GM23338 (cell line): ENCODE data around the gene TSPEAR. TPM values are rescaled to one million over a fixed set of nuclear protein-coding genes. Genes with fewer than 3 reads are reported as not detected.

Experiments
- ATAC-seq: fragments of 200-7000 bp; cut with Tn5 transposase; 3 replicates; pipeline ENCODE4 v1.9.1; 2020
- DNase-seq: peaks from one replicate; pipeline ENCODE4 v3.0.0-alpha.2; 2015; ENCODE audit warnings: low spot score
- H2AFZ ChIP-seq: fragments of 200-600 bp; sonication (generic); 2 replicates; pipeline ENCODE4 v1.8.0; 2016; ENCODE audit warnings: antibody characterized with exemption, mild to moderate bottlenecking, moderate library complexity
- H3F3A ChIP-seq: fragments of 200-600 bp; sonication (generic); replicated peaks from 2 replicates; pipeline ENCODE4 v1.8.0; 2017; ENCODE audit warnings: antibody characterized with exemption, mixed run types, low read depth
- H3K27ac ChIP-seq: fragments of 200-600 bp; sonication (generic); 2 replicates; pipeline ENCODE4 v1.6.1; 2016; ENCODE audit warnings: low read depth
- H3K27me3 ChIP-seq: fragments of 200-600 bp; sonication (generic); 2 replicates; pipeline ENCODE4 v1.8.0; 2016; ENCODE audit warnings: mild to moderate bottlenecking, mixed run types, moderate library complexity; ENCODE audit not compliant: insufficient read depth
- H3K36me3 ChIP-seq: fragments of 200-600 bp; sonication (generic); 2 replicates; pipeline ENCODE4 v1.8.0; 2016; ENCODE audit warnings: mild to moderate bottlenecking; ENCODE audit not compliant: insufficient read depth
- H3K4me1 ChIP-seq: fragments of 200-600 bp; sonication (generic); 2 replicates; pipeline ENCODE4 v1.8.0; 2016; ENCODE audit warnings: mild to moderate bottlenecking, moderate library complexity; ENCODE audit not compliant: insufficient read depth
- H3K4me2 ChIP-seq: fragments of 200-600 bp; sonication (generic); 2 replicates; pipeline ENCODE4 v1.7.1; 2017; ENCODE audit warnings: mixed run types
- H3K4me3 ChIP-seq: fragments of 200-600 bp; sonication (generic); 2 replicates; pipeline ENCODE4 v1.6.1; 2016; ENCODE audit warnings: mixed run types
- H3K79me2 ChIP-seq: fragments of 200-600 bp; sonication (generic); replicated peaks from 2 replicates; pipeline ENCODE4 v1.8.0; 2017; ENCODE audit warnings: mild to moderate bottlenecking; ENCODE audit not compliant: insufficient read depth
- H3K9me2 ChIP-seq: fragments of 200-600 bp; sonication (generic); 2 replicates; pipeline ENCODE4 v1.8.0; 2017; ENCODE audit not compliant: insufficient read depth
- H4K20me1 ChIP-seq: fragments of 200-600 bp; sonication (generic); replicated peaks from 2 replicates; pipeline ENCODE4 v1.8.0; 2017; ENCODE audit warnings: mild to moderate bottlenecking; ENCODE audit not compliant: insufficient read depth
- H3K27ac Mint-ChIP-seq: 2 replicates; pipeline ENCODE4 v1.8.0; 2020; ENCODE audit warnings: inconsistent platforms, mild to moderate bottlenecking, moderate library complexity, mixed read lengths
- H3K27me3 Mint-ChIP-seq: 3 replicates; pipeline ENCODE4 v1.8.0; 2022; ENCODE audit warnings: low read depth, mild to moderate bottlenecking, moderate library complexity, mixed read lengths, inconsistent platforms; ENCODE audit not compliant: insufficient read depth, poor library complexity
- H3K36me3 Mint-ChIP-seq: 3 replicates; pipeline ENCODE4 v1.8.0; 2021; ENCODE audit warnings: low read depth, mild to moderate bottlenecking, inconsistent platforms, moderate library complexity, mixed read lengths
- H3K4me1 Mint-ChIP-seq: 3 replicates; pipeline ENCODE4 v1.8.0; 2020; ENCODE audit warnings: mild to moderate bottlenecking, inconsistent platforms, mixed read lengths
- H3K4me3 Mint-ChIP-seq: 3 replicates; pipeline ENCODE4 v1.8.0; 2021; ENCODE audit warnings: moderate library complexity, mild to moderate bottlenecking, inconsistent platforms, mixed read lengths
- H3K9me3 Mint-ChIP-seq: 3 replicates; pipeline ENCODE4 v1.8.0; 2020; ENCODE audit warnings: moderate library complexity, mild to moderate bottlenecking, inconsistent platforms, mixed read lengths
- CREB1 ChIP-seq: fragments of 250-450 bp; sonication (Bioruptor Pico); IDR thresholded peaks from 2 replicates; pipeline ENCODE4 v1.5.0; 2020; ENCODE audit warnings: low read depth, mild to moderate bottlenecking, moderate library complexity
- ETS1 ChIP-seq: IDR thresholded peaks from 2 replicates; pipeline ENCODE4 v1.6.1; 2016; ENCODE audit warnings: antibody characterized with exemption
- EZH2 ChIP-seq: fragments of 200-600 bp; sonication (generic); IDR thresholded peaks from one replicate; pipeline ENCODE4 v1.8.0; 2017; ENCODE audit warnings: antibody characterized with exemption, mild to moderate bottlenecking, low read depth; ENCODE audit not compliant: unreplicated experiment
- EZH2phosphoT487 ChIP-seq: fragments of 200-600 bp; sonication (generic); IDR thresholded peaks from one replicate; pipeline ENCODE4 v1.8.1; 2018; ENCODE audit warnings: antibody characterized with exemption; ENCODE audit not compliant: unreplicated experiment
- JUNB ChIP-seq: IDR thresholded peaks from one replicate; pipeline ENCODE4 v1.6.1; 2016; ENCODE audit warnings: antibody characterized with exemption; ENCODE audit not compliant: unreplicated experiment
- NANOG ChIP-seq: IDR thresholded peaks from 2 replicates; pipeline ENCODE4 v1.6.1; 2016; ENCODE audit warnings: antibody characterized with exemption, borderline replicate concordance
- POLR2AphosphoS5 ChIP-seq: IDR thresholded peaks from 2 replicates; pipeline ENCODE4 v1.6.1; 2016; ENCODE audit warnings: antibody characterized with exemption, low read depth
- REST ChIP-seq: IDR thresholded peaks from one replicate; pipeline ENCODE4 v1.6.1; 2018; ENCODE audit warnings: antibody characterized with exemption; ENCODE audit not compliant: unreplicated experiment
- STAT1 ChIP-seq: IDR thresholded peaks from one replicate; pipeline ENCODE4 v1.6.1; 2016; ENCODE audit warnings: antibody characterized with exemption; ENCODE audit not compliant: unreplicated experiment
- ZNF114 ChIP-seq: fragments of 250-450 bp; sonication (Bioruptor Pico); IDR thresholded peaks from 2 replicates; pipeline ENCODE4 v1.5.0; 2020; ENCODE audit warnings: mild to moderate bottlenecking, moderate library complexity
- ZNF331 ChIP-seq: fragments of 250-450 bp; sonication (Bioruptor Pico); IDR thresholded peaks from 2 replicates; pipeline ENCODE4 v1.5.0; 2020; ENCODE audit warnings: low read depth, mild to moderate bottlenecking, moderate library complexity
- polyA plus RNA-seq: library from polyadenylated mRNA; unstranded; fragments of >200 nt; fragmentation: Nextera tagmentation; extraction: Ambion mirVana; gene quantifications from 2 replicates; pipeline ENCODE4 v1.2.1, GENCODE V29; 2016
- total RNA-seq: library from RNA; depleted of rRNA; stranded (reverse); fragments of >200 nt; shearing (Covaris generic); gene quantifications from 2 replicates; pipeline ENCODE4 v1.2.3, GENCODE V29; 2014
- TF ChIP-seq, protein P1 (sequence below): fragments of 250-450 bp; sonication (Bioruptor Pico); IDR thresholded peaks from 2 replicates; pipeline ENCODE4 v1.5.0; 2020; ENCODE audit warnings: mild to moderate bottlenecking, moderate library complexity
- TF ChIP-seq, protein P2 (sequence below), 2 experiments: fragments of 200-600 bp in 1 of 2; sonication (generic) in 1 of 2; conservative IDR thresholded peaks; 2 replicates each; pipeline versions ENCODE4 v1.5.1 to v1.6.1; 2016 to 2017; ENCODE audit warnings: antibody characterized with exemption in 2 of 2, low read depth in 2 of 2, mild to moderate bottlenecking in 2 of 2, moderate library complexity in 1 of 2

The TSPEAR gene
- total and polyA plus RNA-seq, 2 experiments from 2014 or later = 0.35 to 0.92 TPM

GRCh38 chr21:44596068-44596725, 115.2 kb downstream of the TSPEAR start:
- no peaks in the 10 kb centered on the region for H3K79me2 ChIP-seq
- no peaks in the 10 kb centered on the region for H3K27me3 ChIP-seq
- no peak overlapping the region for H3K27ac ChIP-seq
- H3F3A ChIP-seq = 0 out of 2 replicates have a peak, but pooled peaks cover 4% of the 10 kb centered on the region
- no peak overlapping the region; the same call in 1 of the 2 replicates for H2AFZ ChIP-seq
- no peak overlapping the region for H3K4me2 ChIP-seq
- H3K36me3 ChIP-seq = no peaks in the 10 kb centered on the region
- Mint-ChIP-seq H3K4me1 (peaks cover 36% of the 10 kb centered on the region), H3K27ac (no peak overlapping the region), H3K4me3 (no peak overlapping the region), H3K36me3 (no peaks in the 10 kb centered on the region), H3K27me3 (peaks cover 6% of the 10 kb centered on the region), H3K9me3 (peaks cover 5% of the 10 kb centered on the region; the same call in 1 of the 3 replicates)
- no peak for ATAC-seq
- DNase-seq = no peak
- H4K20me1 ChIP-seq = no peaks in the 10 kb centered on the region
- peaks cover 20% of the 10 kb centered on the region for H3K4me1 ChIP-seq
- H3K9me2 ChIP-seq = no peaks in the 10 kb centered on the region
- TF ChIP-seq STAT1 (no peak), NANOG (no peak), REST (no peak), JUNB (no peak), EZH2phosphoT487 (no peak), ETS1 (no peak), POLR2AphosphoS5 (no peak), EZH2 (no peak), ZNF331 (CRISPR knock-in tag) (no peak), CREB1 (CRISPR knock-in tag) (no peak), ZNF114 (CRISPR knock-in tag) (no peak)
- TF ChIP-seq, protein P1, sequence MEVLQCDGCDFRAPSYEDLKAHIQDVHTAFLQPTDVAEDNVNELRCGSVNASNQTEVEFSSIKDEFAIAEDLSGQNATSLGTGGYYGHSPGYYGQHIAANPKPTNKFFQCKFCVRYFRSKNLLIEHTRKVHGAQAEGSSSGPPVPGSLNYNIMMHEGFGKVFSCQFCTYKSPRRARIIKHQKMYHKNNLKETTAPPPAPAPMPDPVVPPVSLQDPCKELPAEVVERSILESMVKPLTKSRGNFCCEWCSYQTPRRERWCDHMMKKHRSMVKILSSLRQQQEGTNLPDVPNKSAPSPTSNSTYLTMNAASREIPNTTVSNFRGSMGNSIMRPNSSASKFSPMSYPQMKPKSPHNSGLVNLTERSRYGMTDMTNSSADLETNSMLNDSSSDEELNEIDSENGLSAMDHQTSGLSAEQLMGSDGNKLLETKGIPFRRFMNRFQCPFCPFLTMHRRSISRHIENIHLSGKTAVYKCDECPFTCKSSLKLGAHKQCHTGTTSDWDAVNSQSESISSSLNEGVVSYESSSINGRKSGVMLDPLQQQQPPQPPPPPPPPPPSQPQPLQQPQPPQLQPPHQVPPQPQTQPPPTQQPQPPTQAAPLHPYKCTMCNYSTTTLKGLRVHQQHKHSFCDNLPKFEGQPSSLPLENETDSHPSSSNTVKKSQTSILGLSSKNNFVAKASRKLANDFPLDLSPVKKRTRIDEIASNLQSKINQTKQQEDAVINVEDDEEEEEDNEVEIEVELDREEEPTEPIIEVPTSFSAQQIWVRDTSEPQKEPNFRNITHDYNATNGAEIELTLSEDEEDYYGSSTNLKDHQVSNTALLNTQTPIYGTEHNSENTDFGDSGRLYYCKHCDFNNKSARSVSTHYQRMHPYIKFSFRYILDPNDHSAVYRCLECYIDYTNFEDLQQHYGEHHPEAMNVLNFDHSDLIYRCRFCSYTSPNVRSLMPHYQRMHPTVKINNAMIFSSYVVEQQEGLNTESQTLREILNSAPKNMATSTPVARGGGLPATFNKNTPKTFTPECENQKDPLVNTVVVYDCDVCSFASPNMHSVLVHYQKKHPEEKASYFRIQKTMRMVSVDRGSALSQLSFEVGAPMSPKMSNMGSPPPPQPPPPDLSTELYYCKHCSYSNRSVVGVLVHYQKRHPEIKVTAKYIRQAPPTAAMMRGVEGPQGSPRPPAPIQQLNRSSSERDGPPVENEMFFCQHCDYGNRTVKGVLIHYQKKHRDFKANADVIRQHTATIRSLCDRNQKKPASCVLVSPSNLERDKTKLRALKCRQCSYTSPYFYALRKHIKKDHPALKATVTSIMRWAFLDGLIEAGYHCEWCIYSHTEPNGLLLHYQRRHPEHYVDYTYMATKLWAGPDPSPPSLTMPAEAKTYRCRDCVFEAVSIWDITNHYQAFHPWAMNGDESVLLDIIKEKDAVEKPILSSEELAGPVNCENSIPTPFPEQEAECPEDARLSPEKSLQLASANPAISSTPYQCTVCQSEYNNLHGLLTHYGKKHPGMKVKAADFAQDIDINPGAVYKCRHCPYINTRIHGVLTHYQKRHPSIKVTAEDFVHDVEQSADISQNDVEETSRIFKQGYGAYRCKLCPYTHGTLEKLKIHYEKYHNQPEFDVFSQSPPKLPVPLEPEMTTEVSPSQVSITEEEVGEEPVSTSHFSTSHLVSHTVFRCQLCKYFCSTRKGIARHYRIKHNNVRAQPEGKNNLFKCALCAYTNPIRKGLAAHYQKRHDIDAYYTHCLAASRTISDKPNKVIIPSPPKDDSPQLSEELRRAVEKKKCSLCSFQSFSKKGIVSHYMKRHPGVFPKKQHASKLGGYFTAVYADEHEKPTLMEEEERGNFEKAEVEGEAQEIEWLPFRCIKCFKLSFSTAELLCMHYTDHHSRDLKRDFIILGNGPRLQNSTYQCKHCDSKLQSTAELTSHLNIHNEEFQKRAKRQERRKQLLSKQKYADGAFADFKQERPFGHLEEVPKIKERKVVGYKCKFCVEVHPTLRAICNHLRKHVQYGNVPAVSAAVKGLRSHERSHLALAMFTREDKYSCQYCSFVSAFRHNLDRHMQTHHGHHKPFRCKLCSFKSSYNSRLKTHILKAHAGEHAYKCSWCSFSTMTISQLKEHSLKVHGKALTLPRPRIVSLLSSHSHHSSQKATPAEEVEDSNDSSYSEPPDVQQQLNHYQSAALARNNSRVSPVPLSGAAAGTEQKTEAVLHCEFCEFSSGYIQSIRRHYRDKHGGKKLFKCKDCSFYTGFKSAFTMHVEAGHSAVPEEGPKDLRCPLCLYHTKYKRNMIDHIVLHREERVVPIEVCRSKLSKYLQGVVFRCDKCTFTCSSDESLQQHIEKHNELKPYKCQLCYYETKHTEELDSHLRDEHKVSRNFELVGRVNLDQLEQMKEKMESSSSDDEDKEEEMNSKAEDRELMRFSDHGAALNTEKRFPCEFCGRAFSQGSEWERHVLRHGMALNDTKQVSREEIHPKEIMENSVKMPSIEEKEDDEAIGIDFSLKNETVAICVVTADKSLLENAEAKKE = no peak
- TF ChIP-seq, protein P2, sequence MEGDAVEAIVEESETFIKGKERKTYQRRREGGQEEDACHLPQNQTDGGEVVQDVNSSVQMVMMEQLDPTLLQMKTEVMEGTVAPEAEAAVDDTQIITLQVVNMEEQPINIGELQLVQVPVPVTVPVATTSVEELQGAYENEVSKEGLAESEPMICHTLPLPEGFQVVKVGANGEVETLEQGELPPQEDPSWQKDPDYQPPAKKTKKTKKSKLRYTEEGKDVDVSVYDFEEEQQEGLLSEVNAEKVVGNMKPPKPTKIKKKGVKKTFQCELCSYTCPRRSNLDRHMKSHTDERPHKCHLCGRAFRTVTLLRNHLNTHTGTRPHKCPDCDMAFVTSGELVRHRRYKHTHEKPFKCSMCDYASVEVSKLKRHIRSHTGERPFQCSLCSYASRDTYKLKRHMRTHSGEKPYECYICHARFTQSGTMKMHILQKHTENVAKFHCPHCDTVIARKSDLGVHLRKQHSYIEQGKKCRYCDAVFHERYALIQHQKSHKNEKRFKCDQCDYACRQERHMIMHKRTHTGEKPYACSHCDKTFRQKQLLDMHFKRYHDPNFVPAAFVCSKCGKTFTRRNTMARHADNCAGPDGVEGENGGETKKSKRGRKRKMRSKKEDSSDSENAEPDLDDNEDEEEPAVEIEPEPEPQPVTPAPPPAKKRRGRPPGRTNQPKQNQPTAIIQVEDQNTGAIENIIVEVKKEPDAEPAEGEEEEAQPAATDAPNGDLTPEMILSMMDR (conservative IDR thresholded peaks at IDR 0.05; ENCODE audit: low read depth in 2 of 2) = no peak
- H3K4me3 ChIP-seq = no peak overlapping the region
